ENCODE measurements around the gene OAS3.

Gene OAS3

GRCh38 chr12:112961536-112961935 is 23.3 kb downstream of the OAS3 start:
- no peak for DNase-seq (ENCODE audit: low read depth)

GRCh38 chr12:112962561-112962960 is 24.3 kb downstream of the OAS3 start:
- no peak for DNase-seq (ENCODE audit: low read depth)

- no peak for DNase-seq (ENCODE audit: low read depth)
Measured at GRCh38 chr12:112963227-112963861, 25.1 kb downstream of the OAS3 start.

- DNase-seq (ENCODE audit: low read depth), result no peak
Measured at GRCh38 chr12:112964067-112964670, 25.9 kb downstream of the OAS3 start.

- DNase-seq (ENCODE audit: low read depth), result no peak
Measured at GRCh38 chr12:112964915-112965314, 26.6 kb downstream of the OAS3 start.

GRCh38 chr12:112965643-112966042 is 27.4 kb downstream of the OAS3 start:
- no peak for DNase-seq (ENCODE audit: low read depth)

GRCh38 chr12:112967306-112967705 is 29.0 kb downstream of the OAS3 start:
- no peak for DNase-seq (ENCODE audit: low read depth)

- no peak for DNase-seq (ENCODE audit: low read depth)
Measured at GRCh38 chr12:112967858-112968257, 29.6 kb downstream of the OAS3 start.

GRCh38 chr12:112969547-112970306 is 31.5 kb downstream of the OAS3 start:
- no peak for DNase-seq (ENCODE audit: low read depth)

- DNase-seq (ENCODE audit: low read depth), result no peak
Measured at GRCh38 chr12:112970391-112970790, 32.1 kb downstream of the OAS3 start.

- no peak for DNase-seq (ENCODE audit: low read depth)
Measured at GRCh38 chr12:112971248-112971647, 33.0 kb downstream of the OAS3 start.

- DNase-seq (ENCODE audit: low read depth), result no peak
Measured at GRCh38 chr12:112973011-112973735, 34.9 kb downstream of the OAS3 start.

GRCh38 chr12:112973818-112974231 is 35.6 kb downstream of the OAS3 start:
- DNase-seq (ENCODE audit: low read depth), result no peak

- DNase-seq (ENCODE audit: low read depth), result no peak
Measured at GRCh38 chr12:112974904-112975303, 36.6 kb downstream of the OAS3 start.

- DNase-seq (ENCODE audit: low read depth), result no peak
Measured at GRCh38 chr12:112977139-112977538, 38.9 kb downstream of the OAS3 start.

GRCh38 chr12:112977641-112978040 is 39.4 kb downstream of the OAS3 start:
- DNase-seq (ENCODE audit: low read depth), result no peak

GRCh38 chr12:112978163-112979040 is 40.1 kb downstream of the OAS3 start, which contains the start of gene OAS2:
Gene OAS2, plus strand, starts transcription at chr12:112978519. Its CDS starts 90 bp downstream, at chr12:112978609.
- DNase-seq (ENCODE audit: low read depth), result no peak

- no peak for DNase-seq (ENCODE audit: low read depth)
Measured at GRCh38 chr12:112979041-112979680, 40.9 kb downstream of the OAS3 start.

GRCh38 chr12:112980491-112981158 is 42.4 kb downstream of the OAS3 start:
- no peak for DNase-seq (ENCODE audit: low read depth)

- no peak for DNase-seq (ENCODE audit: low read depth)
Measured at GRCh38 chr12:112985642-112986290, 47.5 kb downstream of the OAS3 start.

Data from amniotic epithelial cell (primary cell).